ENCODE data around the gene GRIK4.

DNA sequence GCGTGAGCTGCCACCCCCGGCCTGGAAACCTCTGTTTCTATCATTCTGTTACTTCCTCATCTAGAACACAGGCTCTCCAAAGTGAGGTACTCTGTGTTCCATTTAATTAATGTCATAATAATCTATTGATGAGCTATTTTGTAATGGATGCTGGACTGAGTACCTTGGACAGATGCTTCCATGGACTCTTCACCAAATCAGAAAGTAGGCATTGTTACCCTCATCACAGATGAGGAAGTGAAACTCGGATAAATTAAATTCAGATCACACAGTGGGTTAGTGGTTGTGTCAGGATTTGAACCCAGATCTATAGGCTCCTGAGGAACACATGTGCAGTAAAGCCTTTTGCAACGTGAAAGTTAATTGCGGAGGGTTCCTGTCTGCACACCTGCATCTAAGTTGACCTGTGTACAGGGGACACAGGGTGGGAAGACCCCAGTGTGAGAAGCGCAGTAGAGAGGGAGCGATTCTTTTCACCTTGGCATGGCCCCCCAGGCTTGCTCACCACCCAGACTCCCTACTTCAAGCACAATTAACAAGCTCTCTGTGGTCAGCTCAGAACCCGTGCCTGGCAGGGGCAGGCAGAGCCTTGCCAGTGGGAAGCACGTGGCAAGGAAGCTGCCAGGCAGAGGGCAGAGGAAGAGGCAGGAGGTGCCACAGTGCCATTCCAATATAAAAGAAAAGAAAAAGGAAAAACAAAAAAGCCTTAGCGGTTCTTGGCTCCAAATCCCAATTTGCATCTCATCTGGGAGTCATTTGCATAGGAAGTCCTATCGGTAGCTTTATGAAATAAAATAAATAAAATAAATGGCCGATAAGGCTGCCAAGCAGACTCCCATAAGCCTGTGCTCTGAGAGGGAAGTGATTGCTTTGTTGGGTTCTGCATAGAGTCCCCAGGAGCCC lies 239.3 kb downstream of the GRIK4 start:
- TF ChIP-seq, protein P1, sequence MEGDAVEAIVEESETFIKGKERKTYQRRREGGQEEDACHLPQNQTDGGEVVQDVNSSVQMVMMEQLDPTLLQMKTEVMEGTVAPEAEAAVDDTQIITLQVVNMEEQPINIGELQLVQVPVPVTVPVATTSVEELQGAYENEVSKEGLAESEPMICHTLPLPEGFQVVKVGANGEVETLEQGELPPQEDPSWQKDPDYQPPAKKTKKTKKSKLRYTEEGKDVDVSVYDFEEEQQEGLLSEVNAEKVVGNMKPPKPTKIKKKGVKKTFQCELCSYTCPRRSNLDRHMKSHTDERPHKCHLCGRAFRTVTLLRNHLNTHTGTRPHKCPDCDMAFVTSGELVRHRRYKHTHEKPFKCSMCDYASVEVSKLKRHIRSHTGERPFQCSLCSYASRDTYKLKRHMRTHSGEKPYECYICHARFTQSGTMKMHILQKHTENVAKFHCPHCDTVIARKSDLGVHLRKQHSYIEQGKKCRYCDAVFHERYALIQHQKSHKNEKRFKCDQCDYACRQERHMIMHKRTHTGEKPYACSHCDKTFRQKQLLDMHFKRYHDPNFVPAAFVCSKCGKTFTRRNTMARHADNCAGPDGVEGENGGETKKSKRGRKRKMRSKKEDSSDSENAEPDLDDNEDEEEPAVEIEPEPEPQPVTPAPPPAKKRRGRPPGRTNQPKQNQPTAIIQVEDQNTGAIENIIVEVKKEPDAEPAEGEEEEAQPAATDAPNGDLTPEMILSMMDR (IDR thresholded peaks at IDR 0.05) = no peak
- TF ChIP-seq, protein P2, sequence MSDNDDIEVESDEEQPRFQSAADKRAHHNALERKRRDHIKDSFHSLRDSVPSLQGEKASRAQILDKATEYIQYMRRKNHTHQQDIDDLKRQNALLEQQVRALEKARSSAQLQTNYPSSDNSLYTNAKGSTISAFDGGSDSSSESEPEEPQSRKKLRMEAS (IDR thresholded peaks at IDR 0.05; ENCODE audit: low read depth) = no peak
- TF ChIP-seq, protein P3, sequence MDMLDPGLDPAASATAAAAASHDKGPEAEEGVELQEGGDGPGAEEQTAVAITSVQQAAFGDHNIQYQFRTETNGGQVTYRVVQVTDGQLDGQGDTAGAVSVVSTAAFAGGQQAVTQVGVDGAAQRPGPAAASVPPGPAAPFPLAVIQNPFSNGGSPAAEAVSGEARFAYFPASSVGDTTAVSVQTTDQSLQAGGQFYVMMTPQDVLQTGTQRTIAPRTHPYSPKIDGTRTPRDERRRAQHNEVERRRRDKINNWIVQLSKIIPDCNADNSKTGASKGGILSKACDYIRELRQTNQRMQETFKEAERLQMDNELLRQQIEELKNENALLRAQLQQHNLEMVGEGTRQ (IDR thresholded peaks at IDR 0.05; ENCODE audit: borderline replicate concordance, low read depth, low read length) = no peak
- TF ChIP-seq EP300 (IDR thresholded peaks at IDR 0.05; ENCODE audit: borderline replicate concordance in 1 of 2, low read depth in 1 of 2, low read length in 1 of 2) (no peak), SIN3A (IDR thresholded peaks at IDR 0.05; ENCODE audit: borderline replicate concordance, low read depth, low read length) (no peak), TCF12 (IDR thresholded peaks at IDR 0.05) (no peak), FOSL2 (IDR thresholded peaks at IDR 0.05; ENCODE audit: borderline replicate concordance, low read depth) (no peak)

Measured in SK-N-SH (cell line).